NCI-H2107 treated with DMSO at 0.1 percent for 48 hours (cell line): ENCODE measurements around the gene HOXA3.
A peak's percentile ranks its signal among the peaks of the same experiment; 100 is the strongest.

ENCODE experiments used
- DNase-seq: peaks from one replicate; lab custom pipeline; 2025; ENCODE audit not compliant: unreplicated experiment; lab: John Stamatoyannopoulos, UW

The HOXA3 gene

GRCh38 chr7:27131390-27131819 lies 21.0 kb downstream of the HOXA3 start:
- DNase-seq = no peak

GRCh38 chr7:27130540-27131389 lies 21.6 kb downstream of the HOXA3 start, which contains the start of gene HOXA4:
HOXA4 (minus strand) TSS chr7:27130757; CDS start chr7:27130733, 24 bp downstream.
- peak; percentile 29 for DNase-seq

- DNase-seq = no peak
These were observed 22.4 kb downstream of the HOXA3 start for GRCh38 chr7:27129729-27130539.

GRCh38 chr7:27128776-27129728 lies 23.3 kb downstream of the HOXA3 start:
- DNase-seq = no peak

GRCh38 chr7:27128034-27128433 lies 24.3 kb downstream of the HOXA3 start:
- no peak for DNase-seq

- DNase-seq = no peak
These were observed 25.6 kb downstream of the HOXA3 start for GRCh38 chr7:27126596-27127327.

GRCh38 chr7:27125986-27126394 lies 26.4 kb downstream of the HOXA3 start:
- no peak for DNase-seq

- DNase-seq = no peak
These were observed 27.3 kb downstream of the HOXA3 start for GRCh38 chr7:27124902-27125689.

GRCh38 chr7:27124096-27124901 lies 28.1 kb downstream of the HOXA3 start:
- DNase-seq = no peak

GRCh38 chr7:27123477-27124053 lies 28.8 kb downstream of the HOXA3 start:
- DNase-seq = no peak

- DNase-seq = no peak
These were observed 29.3 kb downstream of the HOXA3 start for GRCh38 chr7:27123007-27123476.

- no peak for DNase-seq
These were observed 30.1 kb downstream of the HOXA3 start for GRCh38 chr7:27122077-27122910.

- no peak for DNase-seq
These were observed 30.7 kb downstream of the HOXA3 start for GRCh38 chr7:27121684-27122076.

GRCh38 chr7:27119412-27119911 lies 32.9 kb downstream of the HOXA3 start:
- no peak for DNase-seq

- DNase-seq = no peak
These were observed 33.8 kb downstream of the HOXA3 start for GRCh38 chr7:27118580-27118979.

GRCh38 chr7:27117887-27118491 lies 34.4 kb downstream of the HOXA3 start:
- DNase-seq = no peak
